GM20000 (cell line): ENCODE results near the gene MYO16.

Source experiments
- DNase-seq: peaks from one replicate; pipeline ENCODE4 v3.0.0; 2012; ENCODE audit warnings: low spot score
- CTCF ChIP-seq: IDR thresholded peaks from 2 replicates; pipeline ENCODE4 v1.5.1; 2012; ENCODE audit warnings: mild to moderate bottlenecking, control low read depth; ENCODE audit errors: extremely low read depth, missing control alignments

Gene MYO16

GRCh38 chr13:108629988-108630387 is 577 bp downstream of the MYO16 start:
- DNase-seq, result no peak
- TF ChIP-seq CTCF, result no peak

- TF ChIP-seq CTCF, result no peak
- DNase-seq, result no peak
Observed at GRCh38 chr13:108632649-108633167, 3.3 kb downstream of the MYO16 start.

GRCh38 chr13:108638901-108639300 is 9.5 kb downstream of the MYO16 start:
- no peak for TF ChIP-seq CTCF
- DNase-seq, result no peak

GRCh38 chr13:108643646-108644353 is 14.4 kb downstream of the MYO16 start:
- no peak for TF ChIP-seq CTCF

GRCh38 chr13:108645376-108645775 is 16.0 kb downstream of the MYO16 start:
- TF ChIP-seq CTCF, result no peak

More at GRCh38 chr13:108643646-108644353, 14.4 kb downstream of the MYO16 start:
- DNase-seq, result no peak

GRCh38 chr13:108650271-108650670 is 20.9 kb downstream of the MYO16 start:
- no peak for TF ChIP-seq CTCF
- DNase-seq, result no peak

More at GRCh38 chr13:108645376-108645775, 16.0 kb downstream of the MYO16 start:
- no peak for DNase-seq

GRCh38 chr13:108656742-108657141 is 27.3 kb downstream of the MYO16 start:
- no peak for DNase-seq

More at GRCh38 chr13:108656742-108657141, 27.3 kb downstream of the MYO16 start:
- no peak for TF ChIP-seq CTCF
